HepG2 (cell line): ENCODE data around the gene BOD1. TPM values are rescaled to one million over a fixed set of nuclear protein-coding genes. Genes with fewer than 3 reads are reported as not detected.

Experiments
- BRD4 ChIP-seq: sonication (generic); formaldehyde crosslinking; IDR thresholded peaks from 2 replicates; pipeline ENCODE4 v1.4.0; 2020; ENCODE audit warnings: missing genetic modification reagents
- CENPT ChIP-seq: sonication (generic); formaldehyde crosslinking; IDR thresholded peaks from 2 replicates; pipeline ENCODE4 v1.8.0; 2022; ENCODE audit warnings: low read depth, mild to moderate bottlenecking, moderate library complexity, missing genetic modification reagents
- POLR2AphosphoS5 ChIP-seq: IDR thresholded peaks from 2 replicates; pipeline ENCODE4 v1.6.1; 2012; ENCODE audit warnings: low read depth, low read length
- RBAK ChIP-seq: sonication (generic); formaldehyde crosslinking; IDR thresholded peaks from 2 replicates; pipeline ENCODE4 v1.5.1; 2020; ENCODE audit warnings: mild to moderate bottlenecking, missing genetic modification reagents
- ZBTB1 ChIP-seq: sonication (generic); formaldehyde crosslinking; IDR thresholded peaks from 2 replicates; pipeline ENCODE4 v1.4.0; 2020; ENCODE audit warnings: missing genetic modification reagents, borderline replicate concordance
- ZFP37 ChIP-seq: sonication (generic); formaldehyde crosslinking; IDR thresholded peaks from 2 replicates; pipeline ENCODE4 v1.4.0; 2020; ENCODE audit warnings: missing genetic modification reagents, borderline replicate concordance
- ZFYVE20 ChIP-seq: sonication (generic); formaldehyde crosslinking; IDR thresholded peaks from 2 replicates; pipeline ENCODE4 v1.8.0; 2023; ENCODE audit warnings: low read depth, mild to moderate bottlenecking, moderate library complexity, missing genetic modification reagents, borderline replicate concordance
- ZNF367 ChIP-seq: sonication (generic); formaldehyde crosslinking; IDR thresholded peaks from 2 replicates; pipeline ENCODE4 v1.4.0; 2020; ENCODE audit warnings: missing genetic modification reagents, borderline replicate concordance
- ZNF772 ChIP-seq: sonication (generic); formaldehyde crosslinking; IDR thresholded peaks from 2 replicates; pipeline ENCODE4 v1.5.0; 2020; ENCODE audit warnings: mild to moderate bottlenecking, missing genetic modification reagents
- polyA plus RNA-seq, 8 experiments: library from polyadenylated mRNA; depleted of rRNA in 3 of 8; stranded (reverse) in 7 of 8; unstranded in 1 of 8; fragments of >200 nt; fragmentation: Illumina TruSeq in 4 of 8; extraction: Trizol in 4 of 8; gene quantifications; 2 replicates each; pipeline versions ENCODE4 v1.2.1 to v1.2.3, GENCODE V29; 2011 to 2016; ENCODE audit warnings: low read depth in 4 of 8, missing spikeins in 1 of 8, mixed read lengths in 1 of 8; ENCODE audit not compliant: insufficient read depth in 1 of 8
- total RNA-seq, 5 experiments: library from RNA; depleted of rRNA; stranded (reverse); fragments of >200 nt; fragmentation: Illumina TruSeq; extraction: Trizol; gene quantifications; 2 replicates each; pipeline ENCODE4 v1.2.3, GENCODE V29; 2016; ENCODE audit warnings: low read depth in 1 of 5
- TF ChIP-seq, protein P1 (sequence below): sonication (generic); formaldehyde crosslinking; IDR thresholded peaks from 2 replicates; pipeline ENCODE4 v1.4.0; 2020; ENCODE audit warnings: missing genetic modification reagents, borderline replicate concordance
- TF ChIP-seq, protein P2 (sequence below): sonication (generic); formaldehyde crosslinking; IDR thresholded peaks from 2 replicates; pipeline ENCODE4 v1.4.0; 2020; ENCODE audit warnings: missing genetic modification reagents; ENCODE audit errors: not compliant biosample characterization
- TF ChIP-seq, protein P3 (sequence below): sonication (generic); formaldehyde crosslinking; IDR thresholded peaks from 2 replicates; pipeline ENCODE4 v1.4.0; 2020; ENCODE audit warnings: missing genetic modification reagents, low read depth, mild to moderate bottlenecking, borderline replicate concordance
- TF ChIP-seq, protein P4 (sequence below): sonication (generic); formaldehyde crosslinking; IDR thresholded peaks from 2 replicates; pipeline ENCODE4 v1.5.0; 2020; ENCODE audit warnings: missing genetic modification reagents, mild to moderate bottlenecking, borderline replicate concordance
- TF ChIP-seq, protein P5 (sequence below): sonication (generic); formaldehyde crosslinking; IDR thresholded peaks from 2 replicates; pipeline ENCODE4 v1.4.0; 2020; ENCODE audit warnings: missing genetic modification reagents

BOD1 gene
- total and polyA plus RNA-seq, 2 of the 13 experiments (the other 11 are each of a cell fraction or from before 2014, with no cell fraction given): 81.5 to 103 TPM

DNA sequence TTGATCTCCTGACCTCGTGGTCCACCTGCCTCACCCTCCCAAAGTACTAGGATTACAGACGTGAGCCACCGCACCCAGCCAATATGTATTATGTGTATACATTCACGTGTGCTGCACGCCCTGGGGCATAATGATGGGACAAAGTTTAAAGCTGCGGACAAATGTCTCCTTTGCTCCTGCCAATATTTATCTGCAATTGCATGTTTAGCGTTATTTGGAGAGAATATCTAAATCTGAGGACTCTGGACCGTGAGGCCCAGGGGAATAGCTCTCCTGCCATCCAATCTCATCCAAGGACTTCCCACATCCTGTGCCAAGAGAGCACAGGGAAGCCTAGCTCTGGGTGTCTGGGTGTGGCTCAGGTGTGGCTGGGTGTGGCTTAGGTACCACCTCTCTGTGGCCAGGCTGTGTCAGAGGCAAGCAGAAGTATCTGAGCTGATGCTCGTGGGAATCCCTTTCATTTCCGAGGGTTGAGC is 6.9 kb upstream of the BOD1 start (continued):
- TF ChIP-seq, protein P1, sequence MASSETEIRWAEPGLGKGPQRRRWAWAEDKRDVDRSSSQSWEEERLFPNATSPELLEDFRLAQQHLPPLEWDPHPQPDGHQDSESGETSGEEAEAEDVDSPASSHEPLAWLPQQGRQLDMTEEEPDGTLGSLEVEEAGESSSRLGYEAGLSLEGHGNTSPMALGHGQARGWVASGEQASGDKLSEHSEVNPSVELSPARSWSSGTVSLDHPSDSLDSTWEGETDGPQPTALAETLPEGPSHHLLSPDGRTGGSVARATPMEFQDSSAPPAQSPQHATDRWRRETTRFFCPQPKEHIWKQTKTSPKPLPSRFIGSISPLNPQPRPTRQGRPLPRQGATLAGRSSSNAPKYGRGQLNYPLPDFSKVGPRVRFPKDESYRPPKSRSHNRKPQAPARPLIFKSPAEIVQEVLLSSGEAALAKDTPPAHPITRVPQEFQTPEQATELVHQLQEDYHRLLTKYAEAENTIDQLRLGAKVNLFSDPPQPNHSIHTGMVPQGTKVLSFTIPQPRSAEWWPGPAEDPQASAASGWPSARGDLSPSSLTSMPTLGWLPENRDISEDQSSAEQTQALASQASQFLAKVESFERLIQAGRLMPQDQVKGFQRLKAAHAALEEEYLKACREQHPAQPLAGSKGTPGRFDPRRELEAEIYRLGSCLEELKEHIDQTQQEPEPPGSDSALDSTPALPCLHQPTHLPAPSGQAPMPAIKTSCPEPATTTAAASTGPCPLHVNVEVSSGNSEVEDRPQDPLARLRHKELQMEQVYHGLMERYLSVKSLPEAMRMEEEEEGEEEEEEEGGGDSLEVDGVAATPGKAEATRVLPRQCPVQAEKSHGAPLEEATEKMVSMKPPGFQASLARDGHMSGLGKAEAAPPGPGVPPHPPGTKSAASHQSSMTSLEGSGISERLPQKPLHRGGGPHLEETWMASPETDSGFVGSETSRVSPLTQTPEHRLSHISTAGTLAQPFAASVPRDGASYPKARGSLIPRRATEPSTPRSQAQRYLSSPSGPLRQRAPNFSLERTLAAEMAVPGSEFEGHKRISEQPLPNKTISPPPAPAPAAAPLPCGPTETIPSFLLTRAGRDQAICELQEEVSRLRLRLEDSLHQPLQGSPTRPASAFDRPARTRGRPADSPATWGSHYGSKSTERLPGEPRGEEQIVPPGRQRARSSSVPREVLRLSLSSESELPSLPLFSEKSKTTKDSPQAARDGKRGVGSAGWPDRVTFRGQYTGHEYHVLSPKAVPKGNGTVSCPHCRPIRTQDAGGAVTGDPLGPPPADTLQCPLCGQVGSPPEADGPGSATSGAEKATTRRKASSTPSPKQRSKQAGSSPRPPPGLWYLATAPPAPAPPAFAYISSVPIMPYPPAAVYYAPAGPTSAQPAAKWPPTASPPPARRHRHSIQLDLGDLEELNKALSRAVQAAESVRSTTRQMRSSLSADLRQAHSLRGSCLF: no peak
- no peak for TF ChIP-seq ZNF367 (CRISPR knock-in tag)
- TF ChIP-seq, protein P2, sequence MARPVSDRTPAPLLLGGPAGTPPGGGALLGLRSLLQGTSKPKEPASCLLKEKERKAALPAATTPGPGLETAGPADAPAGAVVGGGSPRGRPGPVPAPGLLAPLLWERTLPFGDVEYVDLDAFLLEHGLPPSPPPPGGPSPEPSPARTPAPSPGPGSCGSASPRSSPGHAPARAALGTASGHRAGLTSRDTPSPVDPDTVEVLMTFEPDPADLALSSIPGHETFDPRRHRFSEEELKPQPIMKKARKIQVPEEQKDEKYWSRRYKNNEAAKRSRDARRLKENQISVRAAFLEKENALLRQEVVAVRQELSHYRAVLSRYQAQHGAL (CRISPR knock-in tag): no peak
- TF ChIP-seq RBAK (CRISPR knock-in tag): no peak
- no peak for TF ChIP-seq ZFP37 (CRISPR knock-in tag)
- TF ChIP-seq ZNF772: 0 out of 2 replicates have a peak, but pooled peaks have one; percentile 48
- TF ChIP-seq, protein P3, sequence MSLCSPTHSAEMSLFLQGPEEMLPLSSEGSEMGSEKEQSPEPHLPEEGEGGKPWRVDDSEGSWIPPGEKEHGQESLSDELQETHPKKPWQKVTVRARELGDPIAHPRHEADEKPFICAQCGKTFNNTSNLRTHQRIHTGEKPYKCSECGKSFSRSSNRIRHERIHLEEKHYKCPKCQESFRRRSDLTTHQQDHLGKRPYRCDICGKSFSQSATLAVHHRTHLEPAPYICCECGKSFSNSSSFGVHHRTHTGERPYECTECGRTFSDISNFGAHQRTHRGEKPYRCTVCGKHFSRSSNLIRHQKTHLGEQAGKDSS (CRISPR knock-in tag): 0 out of 2 replicates have a peak, but pooled peaks have one; percentile 14
- TF ChIP-seq ZFYVE20 (CRISPR knock-in tag): no peak
- TF ChIP-seq, protein P4, sequence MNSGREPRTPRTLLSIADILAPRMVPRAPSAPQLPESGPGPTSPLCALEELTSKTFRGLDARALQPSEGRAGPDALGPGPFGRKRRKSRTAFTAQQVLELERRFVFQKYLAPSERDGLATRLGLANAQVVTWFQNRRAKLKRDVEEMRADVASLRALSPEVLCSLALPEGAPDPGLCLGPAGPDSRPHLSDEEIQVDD (CRISPR knock-in tag): no peak
- TF ChIP-seq, protein P5, sequence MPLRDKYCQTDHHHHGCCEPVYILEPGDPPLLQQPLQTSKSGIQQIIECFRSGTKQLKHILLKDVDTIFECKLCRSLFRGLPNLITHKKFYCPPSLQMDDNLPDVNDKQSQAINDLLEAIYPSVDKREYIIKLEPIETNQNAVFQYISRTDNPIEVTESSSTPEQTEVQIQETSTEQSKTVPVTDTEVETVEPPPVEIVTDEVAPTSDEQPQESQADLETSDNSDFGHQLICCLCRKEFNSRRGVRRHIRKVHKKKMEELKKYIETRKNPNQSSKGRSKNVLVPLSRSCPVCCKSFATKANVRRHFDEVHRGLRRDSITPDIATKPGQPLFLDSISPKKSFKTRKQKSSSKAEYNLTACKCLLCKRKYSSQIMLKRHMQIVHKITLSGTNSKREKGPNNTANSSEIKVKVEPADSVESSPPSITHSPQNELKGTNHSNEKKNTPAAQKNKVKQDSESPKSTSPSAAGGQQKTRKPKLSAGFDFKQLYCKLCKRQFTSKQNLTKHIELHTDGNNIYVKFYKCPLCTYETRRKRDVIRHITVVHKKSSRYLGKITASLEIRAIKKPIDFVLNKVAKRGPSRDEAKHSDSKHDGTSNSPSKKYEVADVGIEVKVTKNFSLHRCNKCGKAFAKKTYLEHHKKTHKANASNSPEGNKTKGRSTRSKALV (CRISPR knock-in tag): no peak
- no peak for TF ChIP-seq ZBTB1 (CRISPR knock-in tag)
- no peak for TF ChIP-seq CENPT (CRISPR knock-in tag)
- TF ChIP-seq BRD4 (CRISPR knock-in tag): 0 out of 2 replicates have a peak, but pooled peaks have one; percentile 39
- no peak for TF ChIP-seq POLR2AphosphoS5
